ENCODE data around the gene GUCY2C.
"Not testable (repeated sequence)": the region's sequence is repeated elsewhere in the genome, so short reads cannot be mapped to it uniquely, and the experiment has no call there.

Gene GUCY2C

GRCh38 chr12:14696265-14696741, at the start of gene GUCY2C:
Gene GUCY2C (minus strand): TSS chr12:14696599. CDS start chr12:14696448, 151 bp downstream.
- no peak for DNase-seq (ENCODE audit: low spot score)

GRCh38 chr12:14743061-14743460, 46.7 kb upstream of the GUCY2C start:
- no peak for DNase-seq (ENCODE audit: low spot score)

- no peak for DNase-seq (ENCODE audit: low spot score)
These were observed 45.5 kb upstream of the GUCY2C start for GRCh38 chr12:14741942-14742341.

- DNase-seq (ENCODE audit: low spot score) = no peak
These were observed 44.8 kb upstream of the GUCY2C start for GRCh38 chr12:14741153-14741552.

- DNase-seq (ENCODE audit: low spot score) = not testable (repeated sequence)
These were observed 40.0 kb upstream of the GUCY2C start for GRCh38 chr12:14736441-14736840.

- DNase-seq (ENCODE audit: low spot score) = no peak
These were observed 35.4 kb upstream of the GUCY2C start for GRCh38 chr12:14731821-14732220.

GRCh38 chr12:14729586-14729985, 33.2 kb upstream of the GUCY2C start:
- no peak for DNase-seq (ENCODE audit: low spot score)

- peak; percentile 70 for DNase-seq (ENCODE audit: low spot score)
These were observed 27.4 kb upstream of the GUCY2C start for GRCh38 chr12:14723763-14724162.

- peak; percentile 35 for DNase-seq (ENCODE audit: low spot score)
These were observed 20.5 kb upstream of the GUCY2C start for GRCh38 chr12:14716848-14717444.

GRCh38 chr12:14714437-14714836, 18.0 kb upstream of the GUCY2C start:
- no peak for DNase-seq (ENCODE audit: low spot score)

- no peak for DNase-seq (ENCODE audit: low spot score)
These were observed 14.4 kb upstream of the GUCY2C start for GRCh38 chr12:14710632-14711320.

- no peak for DNase-seq (ENCODE audit: low spot score)
These were observed 5.6 kb upstream of the GUCY2C start for GRCh38 chr12:14701809-14702568.

- DNase-seq (ENCODE audit: low spot score) = no peak
These were observed 4.5 kb upstream of the GUCY2C start for GRCh38 chr12:14700935-14701334.

GRCh38 chr12:14699923-14700322, 3.5 kb upstream of the GUCY2C start:
- DNase-seq (ENCODE audit: low spot score) = no peak

GRCh38 chr12:14698555-14698954, 2.2 kb upstream of the GUCY2C start:
- no peak for DNase-seq (ENCODE audit: low spot score)

GRCh38 chr12:14695715-14696141, 671 bp downstream of the GUCY2C start:
- no peak for DNase-seq (ENCODE audit: low spot score)

- no peak for DNase-seq (ENCODE audit: low spot score)
These were observed 1.4 kb downstream of the GUCY2C start for GRCh38 chr12:14694970-14695369.

GRCh38 chr12:14694145-14694714, 2.2 kb downstream of the GUCY2C start:
- no peak for DNase-seq (ENCODE audit: low spot score)

- no peak for DNase-seq (ENCODE audit: low spot score)
These were observed 3.3 kb downstream of the GUCY2C start for GRCh38 chr12:14693116-14693515.

GRCh38 chr12:14691560-14691959, 4.8 kb downstream of the GUCY2C start:
- DNase-seq (ENCODE audit: low spot score) = no peak

GRCh38 chr12:14689996-14690395, 6.4 kb downstream of the GUCY2C start:
- no peak for DNase-seq (ENCODE audit: low spot score)

GRCh38 chr12:14689144-14689543, 7.3 kb downstream of the GUCY2C start:
- no peak for DNase-seq (ENCODE audit: low spot score)

- not testable (repeated sequence) for DNase-seq (ENCODE audit: low spot score)
These were observed 14.2 kb downstream of the GUCY2C start for GRCh38 chr12:14682231-14682630.
